ENCODE results near the gene TWIST2. TPM values are rescaled to one million over a fixed set of nuclear protein-coding genes. Genes with fewer than 3 reads are reported as not detected.

Gene TWIST2
- polyA plus RNA-seq, 1 donor from 2014 or later: not detected

GRCh38 chr2:238820916-238821315 is 27.0 kb upstream of the TWIST2 start:
- H3K4me1 Mint-ChIP-seq: no peaks in the 10 kb centered on the region
- H3K36me3 Mint-ChIP-seq: no peaks in the 10 kb centered on the region
- peaks cover 4 to 17% (median 13%) of the 10 kb centered on the region in 3 donors for H3K9me3 Mint-ChIP-seq
- no peak overlapping the region for H3K27ac Mint-ChIP-seq
- H3K4me3 Mint-ChIP-seq: no peak overlapping the region
- peaks cover 16% of the 10 kb centered on the region for H3K27me3 Mint-ChIP-seq

- Mint-ChIP-seq H3K36me3 (no peaks in the 10 kb centered on the region), H3K27me3 (peaks cover 14% of the 10 kb centered on the region), H3K27ac (peak overlapping the region in 1 of 3 donors; percentile 65), H3K4me1 (no peaks in the 10 kb centered on the region), H3K9me3 (peaks cover 4 to 17% (median 13%) of the 10 kb centered on the region in 3 donors), H3K4me3 (no peak overlapping the region)
These were observed 26.5 kb upstream of the TWIST2 start for GRCh38 chr2:238821391-238821790.

GRCh38 chr2:238821944-238822670 is 25.8 kb upstream of the TWIST2 start:
- H3K4me3 Mint-ChIP-seq: peak overlapping the region in 1 of 4 donors; percentile 49
- H3K36me3 Mint-ChIP-seq: no peaks in the 10 kb centered on the region
- peaks cover 12% of the 10 kb centered on the region for H3K27me3 Mint-ChIP-seq
- H3K4me1 Mint-ChIP-seq: no peaks in the 10 kb centered on the region
- H3K9me3 Mint-ChIP-seq: peaks cover 4 to 17% (median 13%) of the 10 kb centered on the region in 3 donors
- no peak overlapping the region for H3K27ac Mint-ChIP-seq

GRCh38 chr2:238822955-238823354 is 24.9 kb upstream of the TWIST2 start:
- Mint-ChIP-seq H3K36me3 (no peaks in the 10 kb centered on the region), H3K27me3 (peaks cover 8% of the 10 kb centered on the region), H3K9me3 (peaks cover 4 to 17% (median 13%) of the 10 kb centered on the region in 3 donors), H3K27ac (no peak overlapping the region), H3K4me1 (no peaks in the 10 kb centered on the region), H3K4me3 (no peak overlapping the region)

GRCh38 chr2:238831177-238831576 is 16.7 kb upstream of the TWIST2 start:
- no peaks in the 10 kb centered on the region for H3K36me3 Mint-ChIP-seq
- peaks cover 0 to 2% (median 0%) of the 10 kb centered on the region in 3 donors for H3K9me3 Mint-ChIP-seq
- no peaks in the 10 kb centered on the region for H3K4me1 Mint-ChIP-seq
- H3K27me3 Mint-ChIP-seq: peaks cover 9% of the 10 kb centered on the region
- no peak overlapping the region for H3K27ac Mint-ChIP-seq
- H3K4me3 Mint-ChIP-seq: no peak overlapping the region

- Mint-ChIP-seq H3K9me3 (peaks cover 0 to 6% (median 2%) of the 10 kb centered on the region in 3 donors), H3K4me3 (no peak overlapping the region), H3K27me3 (peaks cover 12% of the 10 kb centered on the region), H3K4me1 (no peaks in the 10 kb centered on the region), H3K36me3 (no peaks in the 10 kb centered on the region), H3K27ac (no peak overlapping the region)
These were observed 12.9 kb upstream of the TWIST2 start for GRCh38 chr2:238834982-238835381.

- H3K4me1 Mint-ChIP-seq: no peaks in the 10 kb centered on the region
- peaks cover 0 to 6% (median 2%) of the 10 kb centered on the region in 3 donors for H3K9me3 Mint-ChIP-seq
- H3K27ac Mint-ChIP-seq: no peak overlapping the region
- H3K36me3 Mint-ChIP-seq: no peaks in the 10 kb centered on the region
- no peak overlapping the region for H3K4me3 Mint-ChIP-seq
- H3K27me3 Mint-ChIP-seq: peaks cover 12% of the 10 kb centered on the region
These were observed 12.1 kb upstream of the TWIST2 start for GRCh38 chr2:238835726-238836301.

GRCh38 chr2:238838786-238839327 is 9.0 kb upstream of the TWIST2 start:
- Mint-ChIP-seq H3K27ac (peak overlapping the region in 1 of 3 donors; percentile 50), H3K4me3 (no peak overlapping the region), H3K27me3 (peaks cover 16% of the 10 kb centered on the region), H3K9me3 (peaks cover 0 to 6% (median 2%) of the 10 kb centered on the region in 3 donors), H3K36me3 (no peaks in the 10 kb centered on the region), H3K4me1 (no peaks in the 10 kb centered on the region)

- Mint-ChIP-seq H3K36me3 (no peaks in the 10 kb centered on the region), H3K27me3 (peaks cover 17% of the 10 kb centered on the region), H3K9me3 (peaks cover 0 to 6% (median 2%) of the 10 kb centered on the region in 3 donors), H3K27ac (peak overlapping the region in 1 of 3 donors; percentile 50), H3K4me1 (no peaks in the 10 kb centered on the region), H3K4me3 (no peak overlapping the region)
These were observed 8.5 kb upstream of the TWIST2 start for GRCh38 chr2:238839428-238839827.

- H3K27me3 Mint-ChIP-seq: peaks cover 25% of the 10 kb centered on the region
- H3K27ac Mint-ChIP-seq: no peak overlapping the region
- H3K9me3 Mint-ChIP-seq: peaks cover 0 to 6% (median 0%) of the 10 kb centered on the region in 3 donors
- no peaks in the 10 kb centered on the region for H3K4me1 Mint-ChIP-seq
- no peak overlapping the region for H3K4me3 Mint-ChIP-seq
- H3K36me3 Mint-ChIP-seq: no peaks in the 10 kb centered on the region
These were observed 6.2 kb upstream of the TWIST2 start for GRCh38 chr2:238841542-238842164.

GRCh38 chr2:238843476-238843875 is 4.4 kb upstream of the TWIST2 start:
- no peak overlapping the region for H3K27ac Mint-ChIP-seq
- H3K27me3 Mint-ChIP-seq: peaks cover 22% of the 10 kb centered on the region
- H3K4me3 Mint-ChIP-seq: no peak overlapping the region
- no peaks in the 10 kb centered on the region for H3K4me1 Mint-ChIP-seq
- no peaks in the 10 kb centered on the region for H3K36me3 Mint-ChIP-seq
- H3K9me3 Mint-ChIP-seq: peaks cover 0 to 6% (median 0%) of the 10 kb centered on the region in 3 donors

GRCh38 chr2:238845583-238846377 is 2.1 kb upstream of the TWIST2 start:
- H3K27me3 Mint-ChIP-seq: peaks cover 24% of the 10 kb centered on the region

GRCh38 chr2:238846378-238846627 is 1.6 kb upstream of the TWIST2 start:
- H3K27ac Mint-ChIP-seq: no peak overlapping the region
- H3K4me1 Mint-ChIP-seq: no peaks in the 10 kb centered on the region
- H3K9me3 Mint-ChIP-seq: no peaks in the 10 kb centered on the region
- H3K4me3 Mint-ChIP-seq: no peak overlapping the region
- H3K27me3 Mint-ChIP-seq: peaks cover 24% of the 10 kb centered on the region
- no peaks in the 10 kb centered on the region for H3K36me3 Mint-ChIP-seq

More at GRCh38 chr2:238845583-238846377, 2.1 kb upstream of the TWIST2 start:
- no peaks in the 10 kb centered on the region for H3K9me3 Mint-ChIP-seq
- no peaks in the 10 kb centered on the region for H3K4me1 Mint-ChIP-seq
- peak overlapping the region in 1 of 4 donors; percentile 55 for H3K4me3 Mint-ChIP-seq
- H3K36me3 Mint-ChIP-seq: no peaks in the 10 kb centered on the region
- peak overlapping the region in 1 of 3 donors; percentile 48 for H3K27ac Mint-ChIP-seq

- Mint-ChIP-seq H3K36me3 (no peaks in the 10 kb centered on the region), H3K27me3 (peaks cover 23% of the 10 kb centered on the region), H3K27ac (no peak overlapping the region), H3K9me3 (no peaks in the 10 kb centered on the region), H3K4me3 (peak overlapping the region in 1 of 4 donors; percentile 9), H3K4me1 (no peaks in the 10 kb centered on the region)
These were observed 1.1 kb upstream of the TWIST2 start for GRCh38 chr2:238846628-238847418.

All from IgD-negative memory B cell (primary cell).